Calu3 (cell line): ENCODE data around the gene SLC4A2. TPM values are rescaled to one million over a fixed set of nuclear protein-coding genes. Genes with fewer than 3 reads are reported as not detected.

ENCODE experiments used
- BruUV-seq: library from RNA; stranded (reverse); fragments of 400-500 nt; replicated peaks from 2 replicates; lab custom pipeline; 2021; lab: Mats Ljungman, UMichigan
- CTCF ChIA-PET: fragments of 300-600 bp; sonication (Branson Sonifier 250); formaldehyde crosslinking; loops from one replicate; lab custom pipeline; 2022; ENCODE audit warnings: antibody characterized with exemption; lab: Charles Lee
- DNase-seq: peaks from one replicate; pipeline ENCODE4 v3.0.0; 2022
- H3K27ac Mint-ChIP-seq: one replicate; pipeline ENCODE4 v1.8.0; 2022; ENCODE audit warnings: mixed read lengths; ENCODE audit not compliant: unreplicated experiment
- H3K27me3 Mint-ChIP-seq: one replicate; pipeline ENCODE4 v1.8.0; 2022; ENCODE audit warnings: mixed read lengths; ENCODE audit not compliant: unreplicated experiment
- H3K36me3 Mint-ChIP-seq: one replicate; pipeline ENCODE4 v1.8.0; 2022; ENCODE audit warnings: mild to moderate bottlenecking, moderate library complexity, mixed read lengths; ENCODE audit not compliant: insufficient read depth, unreplicated experiment
- H3K4me1 Mint-ChIP-seq: one replicate; pipeline ENCODE4 v1.8.0; 2022; ENCODE audit warnings: mild to moderate bottlenecking, low read depth, mixed read lengths; ENCODE audit not compliant: unreplicated experiment
- H3K4me3 Mint-ChIP-seq: one replicate; pipeline ENCODE4 v1.8.0; 2022; ENCODE audit warnings: mild to moderate bottlenecking, low read depth, moderate library complexity, mixed read lengths; ENCODE audit not compliant: unreplicated experiment
- H3K9me3 Mint-ChIP-seq: one replicate; pipeline ENCODE4 v1.8.0; 2022; ENCODE audit warnings: low read depth, mixed read lengths; ENCODE audit not compliant: unreplicated experiment
- CTCF ChIP-seq: fragments of 200-600 bp; IDR thresholded peaks from one replicate; pipeline ENCODE4 v1.8.0; 2022; ENCODE audit warnings: antibody characterized with exemption; ENCODE audit not compliant: unreplicated experiment
- intact Hi-C: fragments of 100-400 bp; cut with micrococcal nuclease; formaldehyde crosslinking; loops from one replicate; pipeline ENCODE4 v1.10.0; 2022; ENCODE audit not compliant: unreplicated experiment
- total RNA-seq: library from RNA; stranded (reverse); gene quantifications from 2 replicates; pipeline ENCODE4 v1.2.3, GENCODE V29; 2022

SLC4A2 gene
- total RNA-seq, 1 experiment from 2014 or later, result 209 TPM

- no peak overlapping the region for H3K4me3 Mint-ChIP-seq
- H3K4me1 Mint-ChIP-seq, result peaks cover 15% of the 10 kb centered on the region
- no peak for TF ChIP-seq CTCF
- H3K36me3 Mint-ChIP-seq, result peaks cover 33% of the 10 kb centered on the region
- no peaks in the 10 kb centered on the region for H3K9me3 Mint-ChIP-seq
- intact Hi-C loops, result no loop called here
- no peaks in the 10 kb centered on the region for H3K27me3 Mint-ChIP-seq
- CTCF ChIA-PET, result interaction anchor here (1.1 kb wide), 1 partner anchor 17 kb away, joined by 3 read pairs; no protein-coding TSS in a partner anchor
- DNase-seq, result no peak
- H3K27ac Mint-ChIP-seq, result no peak overlapping the region
- no TSS peak for BruUV-seq
Measured at GRCh38 chr7:151043959-151044358, 15.4 kb upstream of the SLC4A2 start.

DNA sequence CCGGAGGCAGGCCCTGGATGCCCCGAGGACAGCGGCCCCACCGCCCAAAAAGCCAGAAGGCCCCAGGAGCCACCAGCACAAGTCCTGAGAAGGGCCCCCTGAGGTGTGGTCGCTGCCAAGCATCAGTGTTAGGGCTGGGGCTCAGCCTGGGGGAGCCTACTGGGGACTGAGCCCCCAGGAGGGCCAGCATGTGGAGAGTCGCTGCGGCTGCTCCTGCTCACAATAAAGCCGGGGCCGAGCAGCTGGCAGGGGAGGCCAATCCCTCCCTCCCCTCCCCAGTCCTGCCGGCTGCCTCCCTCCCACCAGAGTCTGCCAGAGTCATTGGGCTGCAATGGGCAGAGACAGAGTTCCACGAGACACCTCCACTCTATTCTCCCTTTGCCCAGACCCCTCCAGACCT is 14.1 kb upstream of the SLC4A2 start:
- no peak overlapping the region for H3K27ac Mint-ChIP-seq
- H3K27me3 Mint-ChIP-seq, result no peaks in the 10 kb centered on the region
- peaks cover 21% of the 10 kb centered on the region for H3K36me3 Mint-ChIP-seq
- H3K9me3 Mint-ChIP-seq, result no peaks in the 10 kb centered on the region
- no TSS peak for BruUV-seq
- intact Hi-C loops, result no loop called here
- H3K4me1 Mint-ChIP-seq, result peaks cover 2% of the 10 kb centered on the region
- CTCF ChIA-PET, result no interaction called here
- no peak for TF ChIP-seq CTCF
- no peak for DNase-seq
- H3K4me3 Mint-ChIP-seq, result no peak overlapping the region

GRCh38 chr7:151045967-151046366 is 13.4 kb upstream of the SLC4A2 start:
- H3K27ac Mint-ChIP-seq, result no peak overlapping the region
- no peaks in the 10 kb centered on the region for H3K27me3 Mint-ChIP-seq
- no peak for TF ChIP-seq CTCF
- CTCF ChIA-PET, result interaction anchor here (0.5 kb wide), 1 partner anchor 36 kb away, joined by 5 read pairs; no protein-coding TSS in a partner anchor
- no peaks in the 10 kb centered on the region for H3K4me1 Mint-ChIP-seq
- H3K36me3 Mint-ChIP-seq, result peaks cover 17% of the 10 kb centered on the region
- intact Hi-C loops, result no loop called here
- no peak overlapping the region for H3K4me3 Mint-ChIP-seq
- BruUV-seq, result no TSS peak
- DNase-seq, result no peak
- H3K9me3 Mint-ChIP-seq, result no peaks in the 10 kb centered on the region

GRCh38 chr7:151046603-151047573 is 12.5 kb upstream of the SLC4A2 start:
- no peaks in the 10 kb centered on the region for H3K9me3 Mint-ChIP-seq
- no peak overlapping the region for H3K27ac Mint-ChIP-seq
- intact Hi-C loops, result no loop called here
- TF ChIP-seq CTCF, result no peak
- no TSS peak for BruUV-seq
- H3K4me3 Mint-ChIP-seq, result no peak overlapping the region
- H3K4me1 Mint-ChIP-seq, result no peaks in the 10 kb centered on the region
- H3K27me3 Mint-ChIP-seq, result no peaks in the 10 kb centered on the region
- DNase-seq, result no peak
- CTCF ChIA-PET, result interaction anchor here (0.5 kb wide), 1 partner anchor 37 kb away, joined by 5 read pairs; no protein-coding TSS in a partner anchor
- H3K36me3 Mint-ChIP-seq, result peaks cover 8% of the 10 kb centered on the region
